Stimulated activated CD4-positive, alpha-beta T cell treated with anti-CD3 and anti-CD28 coated beads, Interleukin-12 subunit alpha, Interleukin-12 subunit beta, amount 100 ng/mL, for 48 hours (primary cell): ENCODE results near the gene CHMP4A.
"Not testable (repeated sequence)": the region's sequence is repeated elsewhere in the genome, so short reads cannot be mapped to it uniquely, and the experiment has no call there.

Source experiments
- DNase-seq, 3 donors: peaks; one replicate each; pipeline ENCODE4 v3.0.0-alpha.2; 2020; ENCODE audit warnings: low read depth in 2 of 3, low spot score in 1 of 3

CHMP4A gene

GRCh38 chr14:24226473-24226872 lies 13.2 kb upstream of the CHMP4A start:
- DNase-seq, result no peak

DNA sequence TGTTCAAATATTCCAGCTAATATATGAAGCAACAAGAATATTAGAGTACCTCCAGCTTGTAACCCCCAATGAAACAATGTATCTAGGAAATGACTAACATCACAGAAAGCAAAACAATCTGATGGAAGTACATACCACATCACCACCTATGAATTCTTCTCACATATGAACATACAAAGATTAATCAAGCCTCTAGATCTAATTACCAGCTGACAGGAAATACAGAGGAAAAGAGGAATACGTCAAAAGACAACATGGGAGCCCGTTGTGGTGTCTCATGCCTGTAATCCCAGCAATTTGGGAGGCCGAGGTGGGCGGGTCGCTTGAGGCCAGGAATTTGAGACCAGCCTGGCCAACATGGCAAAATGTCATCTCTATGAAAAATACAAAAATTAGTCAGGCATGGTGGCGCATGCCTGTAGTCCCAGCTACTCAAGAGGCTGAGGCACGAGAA lies 11.4 kb upstream of the CHMP4A start:
- DNase-seq, result no peak

GRCh38 chr14:24222987-24223386 lies 9.7 kb upstream of the CHMP4A start:
- not testable (repeated sequence) for DNase-seq

- no peak for DNase-seq
These were observed 6.2 kb upstream of the CHMP4A start for GRCh38 chr14:24219521-24219920.

DNA sequence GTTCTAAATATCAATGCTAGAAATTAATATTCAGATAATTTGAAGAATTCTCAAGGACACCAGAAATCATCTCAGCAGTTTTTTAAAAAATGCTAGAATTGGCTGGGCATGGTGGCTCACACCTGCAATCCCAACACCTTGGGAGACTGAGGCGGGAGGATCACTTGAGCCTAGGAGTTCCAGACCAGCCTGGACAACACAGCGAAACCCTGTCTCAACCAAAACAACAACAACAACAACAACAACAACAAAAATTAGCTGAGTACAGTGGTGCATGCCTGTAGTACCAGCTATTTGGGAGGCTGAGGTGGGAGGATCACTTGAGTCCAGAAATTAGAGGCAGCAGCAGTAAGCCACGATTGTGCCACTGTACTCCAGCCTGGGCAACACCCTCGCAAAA lies 5.8 kb upstream of the CHMP4A start:
- no peak for DNase-seq

GRCh38 chr14:24216876-24217275 lies 3.6 kb upstream of the CHMP4A start:
- DNase-seq, result not testable (repeated sequence)

GRCh38 chr14:24216345-24216699 lies 3.0 kb upstream of the CHMP4A start:
- DNase-seq, result no peak

- peak; percentile 74 to 77 (median 76) for DNase-seq
These were observed 2.4 kb upstream of the CHMP4A start, which contains the start of gene MDP1 for GRCh38 chr14:24215495-24216344. TSS of gene MDP1 (minus strand) at chr14:24216066. CDS start at chr14:24215955, 111 bp downstream.

- no peak for DNase-seq
These were observed 776 bp upstream of the CHMP4A start for GRCh38 chr14:24213866-24214662.

- DNase-seq, result no peak
These were observed 2.0 kb downstream of the CHMP4A start for GRCh38 chr14:24211311-24211710.

GRCh38 chr14:24207625-24208024 lies 5.7 kb downstream of the CHMP4A start:
- no peak for DNase-seq

GRCh38 chr14:24207104-24207551 lies 6.2 kb downstream of the CHMP4A start:
- DNase-seq, result no peak

- no peak for DNase-seq
These were observed 6.8 kb downstream of the CHMP4A start for GRCh38 chr14:24206260-24207103.

DNA sequence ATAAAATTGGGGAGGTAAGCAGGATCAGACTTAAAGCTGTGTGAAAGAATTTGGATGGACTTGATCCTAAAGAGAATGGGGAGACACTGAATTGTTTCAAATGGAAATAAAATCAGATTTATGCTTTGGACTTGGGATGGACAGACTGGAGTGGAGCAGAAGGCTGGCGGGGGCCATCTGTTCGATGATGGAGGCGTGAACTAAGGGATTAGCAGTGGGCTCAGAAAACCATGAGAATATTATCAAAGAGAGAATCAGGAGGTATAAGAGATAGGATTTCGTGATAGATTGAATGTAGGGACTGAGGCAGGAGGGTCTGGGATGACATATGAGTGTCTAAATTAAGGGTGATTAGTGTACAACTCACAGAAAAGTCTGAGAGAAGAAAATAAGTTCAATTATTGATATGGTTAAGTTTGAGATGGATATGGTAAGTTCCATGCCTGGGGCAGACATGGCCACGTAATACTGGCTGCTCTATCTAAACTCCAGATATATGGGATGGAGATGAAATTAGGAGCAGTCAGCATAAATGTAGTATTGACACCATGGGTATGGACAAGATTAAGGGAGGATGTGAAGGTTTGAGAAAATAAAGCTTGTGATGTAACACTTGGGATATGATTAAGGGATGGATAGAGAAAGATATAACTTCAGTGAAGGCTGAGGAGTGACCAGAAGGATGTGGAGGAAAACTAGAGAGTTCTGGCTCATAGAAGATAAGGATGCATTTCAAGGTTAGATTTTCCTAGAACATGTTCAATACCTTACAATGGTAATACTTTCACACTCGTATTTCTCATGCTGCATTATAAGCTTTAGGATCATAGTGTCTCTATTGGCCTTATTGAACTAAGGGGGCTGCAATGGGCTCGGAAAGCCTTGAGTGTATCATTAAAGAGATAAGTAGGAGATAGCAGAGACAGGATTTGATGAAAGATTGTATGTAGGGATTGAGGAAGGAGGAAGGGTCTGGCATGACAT lies 8.8 kb downstream of the CHMP4A start:
- no peak for DNase-seq

GRCh38 chr14:24203249-24203886 lies 9.9 kb downstream of the CHMP4A start:
- not testable (repeated sequence) for DNase-seq

GRCh38 chr14:24202538-24202937 lies 10.8 kb downstream of the CHMP4A start:
- DNase-seq, result not testable (repeated sequence)

DNA sequence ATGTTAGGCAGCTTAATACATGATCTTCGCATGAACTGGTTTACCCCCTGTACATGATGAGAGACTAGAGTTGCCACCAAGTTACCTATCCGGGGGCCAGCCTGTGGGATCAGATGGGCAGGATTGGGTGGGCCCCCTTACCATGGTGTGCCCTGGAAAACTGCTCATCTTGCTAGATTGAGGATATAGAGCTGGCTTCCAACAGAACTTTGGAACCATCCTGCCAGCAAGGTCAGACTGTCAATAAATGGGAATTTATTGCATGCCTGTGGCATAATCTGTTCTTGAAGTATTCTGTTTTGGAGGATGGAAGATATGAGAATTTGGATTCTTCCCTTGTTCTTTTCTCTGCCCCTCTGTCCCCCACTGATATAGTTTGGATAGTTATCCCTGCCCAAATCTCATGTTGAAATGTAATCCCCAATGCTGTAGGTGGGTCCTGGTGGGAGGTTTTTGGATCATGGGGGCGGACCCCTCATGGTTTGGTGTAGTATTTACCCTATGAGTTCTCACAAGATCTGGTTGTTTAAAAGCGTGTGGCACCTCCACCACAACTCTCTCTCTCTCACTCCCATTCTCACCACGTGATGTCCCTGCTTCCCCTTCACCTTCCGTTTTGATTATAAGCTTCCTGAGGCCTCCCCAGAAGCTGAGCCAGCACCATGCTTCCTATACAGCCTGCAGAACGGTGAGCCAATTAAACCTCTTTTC lies 14.3 kb downstream of the CHMP4A start:
- no peak for DNase-seq

- no peak for DNase-seq
These were observed 16.2 kb downstream of the CHMP4A start for GRCh38 chr14:24197056-24197450.
